ENCODE measurements around the gene DLGAP1. TPM values are rescaled to one million over a fixed set of nuclear protein-coding genes. Genes with fewer than 3 reads are reported as not detected.
"Not testable (repeated sequence)": the region's sequence is repeated elsewhere in the genome, so short reads cannot be mapped to it uniquely, and the experiment has no call there.

DLGAP1 gene
- total RNA-seq, 3 donors from 2014 or later (not counting 1 experiment from before 2014, with no cell fraction given) = not detected

DNA sequence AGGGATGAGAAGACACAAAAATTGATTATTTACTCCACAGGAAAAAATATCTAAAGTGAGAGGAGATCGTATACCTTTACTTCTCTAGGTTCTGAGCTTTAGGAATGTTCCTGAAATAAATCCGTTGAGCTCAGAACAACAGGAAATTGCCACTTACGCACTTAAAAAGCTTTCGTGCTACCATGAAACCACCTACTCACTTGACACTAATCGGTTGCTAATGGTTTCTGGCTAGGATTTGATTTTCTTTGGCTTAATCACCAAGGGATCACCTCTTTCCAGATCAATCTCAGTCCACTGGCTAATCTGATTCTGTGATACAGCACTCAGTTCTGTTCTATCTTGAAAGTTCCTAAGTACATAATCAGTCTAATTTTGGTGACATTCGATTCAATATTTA lies 419.6 kb downstream of the DLGAP1 start:
- no peaks in the 10 kb centered on the region for H3K27me3 ChIP-seq (ENCODE audit: control insufficient read depth, insufficient read depth, low read length)
- ATAC-seq (no peak), DNase-seq (no peak)
- Mint-ChIP-seq H3K4me3 (no peak overlapping the region), H3K9me3 (peaks cover 0 to 4% of the 10 kb centered on the region in 2 donors), H3K27ac (no peak overlapping the region), H3K4me1 (no peaks in the 10 kb centered on the region), H3K27me3 (ENCODE audit: low read depth in 2 of 2) (no peaks in the 10 kb centered on the region), H3K36me3 (no peaks in the 10 kb centered on the region)
- no peaks in the 10 kb centered on the region for H3K9me3 ChIP-seq (ENCODE audit: control insufficient read depth, insufficient read depth, low read length)
- 21% methylated on average over 6 of the region's 6 CpGs for WGBS (ENCODE audit: insufficient coverage)
- TF ChIP-seq, protein P1, sequence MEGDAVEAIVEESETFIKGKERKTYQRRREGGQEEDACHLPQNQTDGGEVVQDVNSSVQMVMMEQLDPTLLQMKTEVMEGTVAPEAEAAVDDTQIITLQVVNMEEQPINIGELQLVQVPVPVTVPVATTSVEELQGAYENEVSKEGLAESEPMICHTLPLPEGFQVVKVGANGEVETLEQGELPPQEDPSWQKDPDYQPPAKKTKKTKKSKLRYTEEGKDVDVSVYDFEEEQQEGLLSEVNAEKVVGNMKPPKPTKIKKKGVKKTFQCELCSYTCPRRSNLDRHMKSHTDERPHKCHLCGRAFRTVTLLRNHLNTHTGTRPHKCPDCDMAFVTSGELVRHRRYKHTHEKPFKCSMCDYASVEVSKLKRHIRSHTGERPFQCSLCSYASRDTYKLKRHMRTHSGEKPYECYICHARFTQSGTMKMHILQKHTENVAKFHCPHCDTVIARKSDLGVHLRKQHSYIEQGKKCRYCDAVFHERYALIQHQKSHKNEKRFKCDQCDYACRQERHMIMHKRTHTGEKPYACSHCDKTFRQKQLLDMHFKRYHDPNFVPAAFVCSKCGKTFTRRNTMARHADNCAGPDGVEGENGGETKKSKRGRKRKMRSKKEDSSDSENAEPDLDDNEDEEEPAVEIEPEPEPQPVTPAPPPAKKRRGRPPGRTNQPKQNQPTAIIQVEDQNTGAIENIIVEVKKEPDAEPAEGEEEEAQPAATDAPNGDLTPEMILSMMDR (IDR thresholded peaks at IDR 0.05) = no peak
- intact Hi-C loops (cut with micrococcal nuclease) = no loop called here
- no peaks in the 10 kb centered on the region for H3K4me1 ChIP-seq (ENCODE audit: control insufficient read depth, insufficient read depth, low read length)
- H3K4me3 ChIP-seq (ENCODE audit: low read length) = no peak overlapping the region
- H3K27ac ChIP-seq (ENCODE audit: low read length) = no peak overlapping the region
- no peaks in the 10 kb centered on the region for H3K36me3 ChIP-seq (ENCODE audit: control insufficient read depth, insufficient read depth, low read length)

DNA sequence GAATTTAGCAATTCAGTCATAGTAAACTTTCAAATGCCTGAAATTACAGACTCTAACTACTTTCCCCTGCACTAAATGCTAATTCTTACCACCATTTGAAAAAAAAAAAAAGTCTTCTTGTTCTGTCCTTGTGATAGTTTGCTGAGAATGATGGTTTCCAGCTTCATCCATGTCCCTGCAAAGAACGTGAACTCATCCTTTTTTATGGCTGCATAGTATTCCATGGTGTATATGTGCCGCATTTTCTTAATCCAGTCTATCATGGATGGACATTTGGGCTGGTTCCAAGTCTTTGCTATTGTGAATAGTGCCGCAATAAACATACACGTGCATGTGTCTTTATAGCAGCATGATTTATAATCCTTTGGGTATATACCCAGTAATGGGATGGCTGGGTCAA lies 420.3 kb downstream of the DLGAP1 start:
- H3K4me3 Mint-ChIP-seq; H3K27ac Mint-ChIP-seq; H3K27ac ChIP-seq (ENCODE audit: low read length); H3K4me1 ChIP-seq (ENCODE audit: control insufficient read depth, insufficient read depth, low read length); H3K9me3 Mint-ChIP-seq; H3K9me3 ChIP-seq (ENCODE audit: control insufficient read depth, insufficient read depth, low read length); DNase-seq; H3K27me3 Mint-ChIP-seq (ENCODE audit: low read depth in 2 of 2); H3K36me3 Mint-ChIP-seq; H3K36me3 ChIP-seq (ENCODE audit: control insufficient read depth, insufficient read depth, low read length); H3K4me1 Mint-ChIP-seq; ATAC-seq; intact Hi-C loops (cut with micrococcal nuclease); H3K27me3 ChIP-seq (ENCODE audit: control insufficient read depth, insufficient read depth, low read length); H3K4me3 ChIP-seq (ENCODE audit: low read length): not testable (repeated sequence)
- 86% methylated on average over 3 of the region's 4 CpGs for WGBS (ENCODE audit: insufficient coverage)

DNA sequence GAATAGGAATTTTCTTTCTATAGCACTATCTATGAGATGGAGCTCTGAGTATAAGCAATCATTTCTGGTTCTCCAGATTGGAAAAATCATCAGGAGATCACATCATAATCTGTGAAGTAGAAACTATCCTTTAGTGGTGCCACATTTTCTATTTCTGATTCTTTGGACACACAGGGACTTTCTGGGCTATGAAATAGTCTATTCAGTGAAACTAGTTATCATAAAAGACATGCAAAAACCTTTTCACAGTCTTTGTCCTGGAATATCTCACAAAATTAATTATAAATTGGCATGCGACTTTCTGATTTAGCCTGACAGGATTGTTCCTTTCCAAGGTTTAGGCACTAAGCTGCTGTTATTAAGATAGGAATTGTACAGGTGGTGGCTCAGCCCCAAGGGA lies 428.6 kb downstream of the DLGAP1 start:
- H3K27me3 ChIP-seq (ENCODE audit: control insufficient read depth, insufficient read depth, low read length) = no peaks in the 10 kb centered on the region
- Mint-ChIP-seq H3K4me3 (no peak overlapping the region), H3K9me3 (peaks cover 3 to 4% of the 10 kb centered on the region in 2 donors), H3K36me3 (no peaks in the 10 kb centered on the region), H3K27ac (no peak overlapping the region), H3K27me3 (ENCODE audit: low read depth in 2 of 2) (no peaks in the 10 kb centered on the region), H3K4me1 (no peaks in the 10 kb centered on the region)
- TF ChIP-seq, protein P1 (IDR thresholded peaks at IDR 0.05) = no peak
- intact Hi-C loops (cut with micrococcal nuclease) = no loop called here
- H3K4me3 ChIP-seq (ENCODE audit: low read length) = no peak overlapping the region
- WGBS (ENCODE audit: insufficient coverage) = 92% methylated on average over 1 of the region's 1 CpG
- ATAC-seq (no peak), DNase-seq (no peak)
- no peaks in the 10 kb centered on the region for H3K36me3 ChIP-seq (ENCODE audit: control insufficient read depth, insufficient read depth, low read length)
- no peaks in the 10 kb centered on the region for H3K9me3 ChIP-seq (ENCODE audit: control insufficient read depth, insufficient read depth, low read length)
- no peaks in the 10 kb centered on the region for H3K4me1 ChIP-seq (ENCODE audit: control insufficient read depth, insufficient read depth, low read length)
- H3K27ac ChIP-seq (ENCODE audit: low read length) = no peak overlapping the region

DNA sequence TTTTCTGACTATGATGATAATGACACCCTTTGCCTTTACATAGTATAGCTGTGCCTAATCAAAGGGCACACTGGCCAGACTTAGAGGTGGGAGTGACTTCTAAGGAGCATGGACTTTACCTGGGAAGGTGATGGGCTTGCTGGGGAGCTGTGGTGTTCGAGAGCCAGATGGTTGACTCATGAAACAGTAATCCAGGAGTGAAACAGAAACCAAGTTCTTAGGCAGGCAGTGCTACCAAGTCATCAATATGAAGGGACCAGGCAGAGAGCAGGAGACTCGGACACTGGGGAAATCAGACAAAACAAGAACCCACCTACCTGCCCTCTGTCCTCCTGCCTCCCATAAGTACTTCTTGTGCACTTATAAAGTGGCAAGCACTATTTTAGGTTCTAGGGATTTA lies 430.4 kb downstream of the DLGAP1 start:
- H3K36me3 Mint-ChIP-seq = no peaks in the 10 kb centered on the region

DNA sequence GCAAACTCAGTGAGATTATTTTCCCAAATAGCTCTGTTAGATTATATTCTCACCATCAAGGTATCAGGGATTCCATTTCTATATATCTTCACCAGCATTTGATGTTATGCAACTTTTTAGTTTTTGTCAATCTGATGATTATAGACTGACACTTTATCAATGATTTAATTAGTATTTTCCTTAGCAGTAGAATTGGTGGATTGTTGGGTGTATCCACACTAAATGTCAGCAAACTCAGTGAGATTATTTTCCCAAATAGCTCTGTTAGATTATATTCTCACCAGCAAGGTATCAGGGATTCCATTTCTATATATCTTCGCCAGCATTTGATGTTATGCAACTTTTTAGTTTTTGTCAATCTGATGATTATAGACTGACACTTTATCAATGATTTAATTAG lies 432.4 kb downstream of the DLGAP1 start:
- H3K27ac Mint-ChIP-seq; H3K9me3 Mint-ChIP-seq; H3K27me3 ChIP-seq (ENCODE audit: control insufficient read depth, insufficient read depth, low read length); H3K4me1 ChIP-seq (ENCODE audit: control insufficient read depth, insufficient read depth, low read length); H3K27me3 Mint-ChIP-seq (ENCODE audit: low read depth in 2 of 2); intact Hi-C loops (cut with micrococcal nuclease); DNase-seq; H3K36me3 Mint-ChIP-seq; H3K4me1 Mint-ChIP-seq; H3K4me3 ChIP-seq (ENCODE audit: low read length); H3K4me3 Mint-ChIP-seq; H3K27ac ChIP-seq (ENCODE audit: low read length); H3K36me3 ChIP-seq (ENCODE audit: control insufficient read depth, insufficient read depth, low read length); ATAC-seq; H3K9me3 ChIP-seq (ENCODE audit: control insufficient read depth, insufficient read depth, low read length): not testable (repeated sequence)
- WGBS (ENCODE audit: insufficient coverage) = no CpG with 5 or more reads among the region's 1 CpG

More for the DNA sequence above, 430.4 kb downstream of the DLGAP1 start:
- ATAC-seq (no peak), DNase-seq (no peak)
- Histone ChIP-seq H3K27ac (ENCODE audit: low read length) (no peak overlapping the region), H3K9me3 (ENCODE audit: control insufficient read depth, insufficient read depth, low read length) (no peaks in the 10 kb centered on the region), H3K4me1 (ENCODE audit: control insufficient read depth, insufficient read depth, low read length) (no peaks in the 10 kb centered on the region), H3K4me3 (ENCODE audit: low read length) (no peak overlapping the region), H3K36me3 (ENCODE audit: control insufficient read depth, insufficient read depth, low read length) (no peaks in the 10 kb centered on the region), H3K27me3 (ENCODE audit: control insufficient read depth, insufficient read depth, low read length) (no peaks in the 10 kb centered on the region)
- Mint-ChIP-seq H3K4me1 (no peaks in the 10 kb centered on the region), H3K27ac (no peak overlapping the region), H3K9me3 (peaks cover 3% of the 10 kb centered on the region in 2 donors), H3K27me3 (ENCODE audit: low read depth in 2 of 2) (no peaks in the 10 kb centered on the region), H3K4me3 (no peak overlapping the region)
- intact Hi-C loops (cut with micrococcal nuclease) = no loop called here
- 73% methylated on average over 2 of the region's 2 CpGs for WGBS (ENCODE audit: insufficient coverage)
- TF ChIP-seq, protein P1 (IDR thresholded peaks at IDR 0.05) = no peak
